ENCODE results near the gene ANOS1.

GRCh38 chrX:8728932-8729535, 2.9 kb downstream of the ANOS1 start:
- TF ChIP-seq CTCF (IDR thresholded peaks at IDR 0.05; ENCODE audit: low read length) (no peak), EZH2 (IDR thresholded peaks at IDR 0.05; ENCODE audit: borderline replicate concordance, low read length) (no peak)

All from OCI-LY1 (cell line).